SK-N-SH (cell line): Measurements from ENCODE around the gene AUTS2.

Source experiments
- EP300 ChIP-seq, 2 experiments: IDR thresholded peaks; 2 replicates each; pipeline versions ENCODE4 v1.4.0 to v1.6.1; 2012; ENCODE audit warnings: borderline replicate concordance in 1 of 2, low read depth in 1 of 2, low read length in 1 of 2
- EZH2phosphoT487 ChIP-seq: fragments of 200-600 bp; sonication (generic); IDR thresholded peaks from 2 replicates; pipeline ENCODE4 v1.6.1; 2017; ENCODE audit warnings: low read depth, mixed run types, mild to moderate bottlenecking, antibody characterized with exemption, moderate library complexity, borderline replicate concordance
- FOXJ3 ChIP-seq: sonication (generic); formaldehyde crosslinking; IDR thresholded peaks from 2 replicates; pipeline ENCODE4 v1.5.1; 2020; ENCODE audit warnings: mild to moderate bottlenecking, missing genetic modification reagents
- GATA2 ChIP-seq: sonication (generic); formaldehyde crosslinking; IDR thresholded peaks from 2 replicates; pipeline ENCODE4 v1.5.0; 2020; ENCODE audit warnings: mild to moderate bottlenecking, missing genetic modification reagents
- IRF3 ChIP-seq: fragments of 150-350 bp; IDR thresholded peaks from 2 replicates; pipeline ENCODE4 v1.6.1; 2016; ENCODE audit warnings: mild to moderate bottlenecking, low read depth, low read length
- JUND ChIP-seq: IDR thresholded peaks from 2 replicates; pipeline ENCODE4 v1.4.0; 2012
- NFIC ChIP-seq: IDR thresholded peaks from 2 replicates; pipeline ENCODE4 v1.4.0; 2012; ENCODE audit warnings: borderline replicate concordance
- RAD21 ChIP-seq: IDR thresholded peaks from 2 replicates; pipeline ENCODE4 v1.6.1; 2012; ENCODE audit warnings: mild to moderate bottlenecking, low read length
- RCOR1 ChIP-seq: fragments of 150-350 bp; IDR thresholded peaks from 2 replicates; pipeline ENCODE4 v1.6.1; 2017; ENCODE audit warnings: antibody characterized with exemption, low read length
- RXRA ChIP-seq: IDR thresholded peaks from 2 replicates; pipeline ENCODE4 v1.4.0; 2012; ENCODE audit warnings: low read depth, mild to moderate bottlenecking, borderline replicate concordance
- SMC3 ChIP-seq: IDR thresholded peaks from 2 replicates; pipeline ENCODE4 v1.6.1; 2012; ENCODE audit warnings: low read depth, low read length, improper control_type of control experiment
- TF ChIP-seq, protein P1 (sequence below): fragments of 200-600 bp; sonication (generic); IDR thresholded peaks from 2 replicates; pipeline ENCODE4 v1.6.1; 2017; ENCODE audit warnings: antibody characterized with exemption, mild to moderate bottlenecking, moderate library complexity
- TF ChIP-seq, protein P2 (sequence below): IDR thresholded peaks from 2 replicates; pipeline ENCODE4 v1.4.0; 2012; ENCODE audit warnings: low read depth

DNA sequence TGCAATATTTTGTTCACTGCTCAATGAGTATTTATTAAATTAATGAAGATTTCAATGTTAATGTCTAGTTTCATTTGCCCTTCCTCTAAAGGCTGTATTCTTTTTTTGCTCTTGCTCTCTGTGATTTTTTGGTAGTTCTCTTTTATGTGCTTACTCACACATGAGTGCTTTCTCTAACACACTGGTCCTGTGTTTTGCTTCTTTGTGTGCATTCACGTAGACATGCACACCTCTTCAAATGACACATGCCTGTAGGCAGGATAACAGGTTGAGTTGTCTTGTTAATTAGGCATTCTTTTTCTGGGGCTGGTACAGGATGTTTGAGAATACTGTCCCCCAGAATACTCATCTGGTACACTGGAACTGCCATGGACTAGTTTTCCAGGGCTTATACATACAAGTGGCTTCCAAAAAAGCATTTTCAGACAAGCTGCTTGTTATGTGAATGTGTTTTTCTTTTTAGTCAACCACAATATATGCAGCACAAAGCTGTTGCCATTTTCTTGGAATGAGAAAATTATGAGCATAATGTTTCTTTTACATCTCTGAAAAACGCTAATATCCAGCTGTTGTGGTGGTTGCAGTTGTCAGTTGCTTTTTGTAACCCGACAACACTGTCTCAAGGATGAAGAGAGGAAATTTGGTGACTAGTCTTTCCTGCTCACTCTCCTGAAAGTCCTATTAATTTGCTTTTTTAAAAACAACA lies 416.4 kb downstream of the AUTS2 start:
- TF ChIP-seq JUND = no peak
- no peak for TF ChIP-seq SMC3
- TF ChIP-seq, protein P1, sequence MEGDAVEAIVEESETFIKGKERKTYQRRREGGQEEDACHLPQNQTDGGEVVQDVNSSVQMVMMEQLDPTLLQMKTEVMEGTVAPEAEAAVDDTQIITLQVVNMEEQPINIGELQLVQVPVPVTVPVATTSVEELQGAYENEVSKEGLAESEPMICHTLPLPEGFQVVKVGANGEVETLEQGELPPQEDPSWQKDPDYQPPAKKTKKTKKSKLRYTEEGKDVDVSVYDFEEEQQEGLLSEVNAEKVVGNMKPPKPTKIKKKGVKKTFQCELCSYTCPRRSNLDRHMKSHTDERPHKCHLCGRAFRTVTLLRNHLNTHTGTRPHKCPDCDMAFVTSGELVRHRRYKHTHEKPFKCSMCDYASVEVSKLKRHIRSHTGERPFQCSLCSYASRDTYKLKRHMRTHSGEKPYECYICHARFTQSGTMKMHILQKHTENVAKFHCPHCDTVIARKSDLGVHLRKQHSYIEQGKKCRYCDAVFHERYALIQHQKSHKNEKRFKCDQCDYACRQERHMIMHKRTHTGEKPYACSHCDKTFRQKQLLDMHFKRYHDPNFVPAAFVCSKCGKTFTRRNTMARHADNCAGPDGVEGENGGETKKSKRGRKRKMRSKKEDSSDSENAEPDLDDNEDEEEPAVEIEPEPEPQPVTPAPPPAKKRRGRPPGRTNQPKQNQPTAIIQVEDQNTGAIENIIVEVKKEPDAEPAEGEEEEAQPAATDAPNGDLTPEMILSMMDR = no peak
- no peak for TF ChIP-seq RXRA
- TF ChIP-seq GATA2 (CRISPR knock-in tag) = no peak
- TF ChIP-seq EZH2phosphoT487 = no peak
- TF ChIP-seq NFIC = no peak
- TF ChIP-seq IRF3 = no peak
- TF ChIP-seq RCOR1 = no peak
- no peak for TF ChIP-seq EP300 (IDR thresholded peaks at IDR 0.05; ENCODE audit: borderline replicate concordance in 1 of 2, low read depth in 1 of 2, low read length in 1 of 2)
- TF ChIP-seq RAD21 = no peak
- no peak for TF ChIP-seq FOXJ3 (CRISPR knock-in tag)
- TF ChIP-seq, protein P2, sequence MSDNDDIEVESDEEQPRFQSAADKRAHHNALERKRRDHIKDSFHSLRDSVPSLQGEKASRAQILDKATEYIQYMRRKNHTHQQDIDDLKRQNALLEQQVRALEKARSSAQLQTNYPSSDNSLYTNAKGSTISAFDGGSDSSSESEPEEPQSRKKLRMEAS = no peak
